GM12891 (cell line): ENCODE data around the gene RUNX3.

ENCODE experiments used
- DNase-seq: peaks from one replicate; pipeline ENCODE4 v3.0.0; 2011; ENCODE audit warnings: low spot score; ENCODE audit not compliant: insufficient read length
- FAIRE-seq: peaks from 2 replicates; lab custom pipeline; 2011; peaks lifted over from hg19 to GRCh38; lab: Jason Lieb, UNC
- PAX5 ChIP-seq: IDR thresholded peaks from 2 replicates; pipeline ENCODE4 v1.6.1; 2011; ENCODE audit warnings: low read length, moderate library complexity, mild to moderate bottlenecking; ENCODE audit not compliant: insufficient read depth, severe bottlenecking
- POLR2A ChIP-seq: IDR thresholded peaks from 2 replicates; pipeline ENCODE4 v1.6.1; 2011; ENCODE audit warnings: low read depth, low read length, control low read depth
- POLR2AphosphoS5 ChIP-seq: IDR thresholded peaks from 2 replicates; pipeline ENCODE4 v1.6.1; 2011; ENCODE audit warnings: low read depth, low read length, control low read depth
- POU2F2 ChIP-seq: IDR thresholded peaks from 2 replicates; pipeline ENCODE4 v1.6.1; 2011; ENCODE audit warnings: low read depth, mild to moderate bottlenecking, control low read depth, low read length, moderate library complexity
- SPI1 ChIP-seq: IDR thresholded peaks from 2 replicates; pipeline ENCODE4 v1.6.1; 2011; ENCODE audit warnings: low read depth, low read length, control low read depth
- TAF1 ChIP-seq: IDR thresholded peaks from 2 replicates; pipeline ENCODE4 v1.6.1; 2011; ENCODE audit warnings: low read depth, low read length, control low read depth

RUNX3 gene

GRCh38 chr1:24949331-24949881 is 19.3 kb upstream of the RUNX3 start:
- FAIRE-seq: no peak
- DNase-seq: no peak
- TF ChIP-seq POLR2A (no peak), PAX5 (no peak), SPI1 (no peak), POLR2AphosphoS5 (0 out of 2 replicates have a peak, but pooled peaks have one; percentile 18), POU2F2 (no peak), TAF1 (no peak)

- peak; percentile 94 for FAIRE-seq
- TF ChIP-seq POU2F2 (0 out of 2 replicates have a peak, but pooled peaks have one; percentile 2), PAX5 (no peak), POLR2A (peak; percentile 29; the same call in 1 of the 2 replicates)
These were observed 18.2 kb upstream of the RUNX3 start for GRCh38 chr1:24948079-24948827.

GRCh38 chr1:24946861-24947658 is 17.0 kb upstream of the RUNX3 start:
- peak; percentile 98 for FAIRE-seq
- TF ChIP-seq SPI1: no peak
- TF ChIP-seq PAX5: peak; percentile 21

More at GRCh38 chr1:24948079-24948827, 18.2 kb upstream of the RUNX3 start:
- DNase-seq: peak; percentile 51

GRCh38 chr1:24945354-24946326 is 15.6 kb upstream of the RUNX3 start:
- no peak for DNase-seq
- peak; percentile 5 for FAIRE-seq
- TF ChIP-seq TAF1: no peak
- no peak for TF ChIP-seq POLR2A
- TF ChIP-seq POU2F2: no peak
- TF ChIP-seq POLR2AphosphoS5: no peak
- TF ChIP-seq PAX5: no peak
- no peak for TF ChIP-seq SPI1

More at GRCh38 chr1:24946861-24947658, 17.0 kb upstream of the RUNX3 start:
- peak; percentile 84 for DNase-seq

GRCh38 chr1:24944318-24944717 is 14.2 kb upstream of the RUNX3 start:
- TF ChIP-seq POU2F2: no peak
- TF ChIP-seq PAX5: no peak
- no peak; the same call in 1 of the 2 replicates for TF ChIP-seq POLR2AphosphoS5
- no peak for TF ChIP-seq SPI1
- TF ChIP-seq TAF1: no peak
- no peak for TF ChIP-seq POLR2A
- no peak for DNase-seq
- peak; percentile 51 for FAIRE-seq

GRCh38 chr1:24942789-24943188 is 12.7 kb upstream of the RUNX3 start:
- no peak for FAIRE-seq
- TF ChIP-seq PAX5 (no peak), POU2F2 (no peak), POLR2AphosphoS5 (no peak), SPI1 (no peak), TAF1 (no peak), POLR2A (no peak)
- no peak for DNase-seq

GRCh38 chr1:24941564-24941963 is 11.5 kb upstream of the RUNX3 start:
- TF ChIP-seq PAX5: no peak
- DNase-seq: no peak
- FAIRE-seq: peak; percentile 5

- DNase-seq: no peak
- no peak for TF ChIP-seq TAF1
- no peak for FAIRE-seq
These were observed 10.2 kb upstream of the RUNX3 start for GRCh38 chr1:24940231-24940630.

GRCh38 chr1:24939675-24940193 is 9.7 kb upstream of the RUNX3 start:
- TF ChIP-seq PAX5: no peak
- no peak for TF ChIP-seq POU2F2
- no peak for TF ChIP-seq SPI1
- no peak for TF ChIP-seq TAF1
- no peak for TF ChIP-seq POLR2AphosphoS5
- no peak for TF ChIP-seq POLR2A
- no peak for FAIRE-seq
- no peak for DNase-seq
